ENCODE measurements around the gene MAN1A2. TPM values are rescaled to one million over a fixed set of nuclear protein-coding genes. Genes with fewer than 3 reads are reported as not detected.

MAN1A2 gene
- total and polyA plus RNA-seq, 3 experiments from 2014 or later, result 23.1 to 26.9 (median 24.0) TPM

DNA sequence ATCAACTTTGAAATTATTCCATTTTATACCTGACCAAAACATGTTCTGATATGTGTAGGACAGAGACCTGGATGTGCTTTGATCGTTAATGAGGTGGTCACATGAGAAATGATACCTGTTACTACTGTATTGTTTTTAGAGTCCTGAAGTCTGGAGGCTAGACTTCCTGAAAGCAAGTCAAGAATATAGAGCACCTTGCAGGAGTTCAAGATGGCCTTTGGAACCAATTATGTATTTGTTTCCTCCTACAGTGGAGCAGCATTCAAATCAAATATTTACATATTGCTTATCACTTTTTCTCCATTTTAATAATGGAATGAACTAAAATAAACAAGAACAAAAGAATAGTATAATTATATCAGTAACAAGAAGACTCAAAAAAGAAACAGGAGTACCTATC, 155.9 kb downstream of the MAN1A2 start:
- H3K4me1 Mint-ChIP-seq, result no peaks in the 10 kb centered on the region
- H3K36me3 ChIP-seq (ENCODE audit: insufficient read depth, low read length), result no peaks in the 10 kb centered on the region
- H3K27me3 Mint-ChIP-seq, result no peaks in the 10 kb centered on the region
- no peak overlapping the region for H3K27ac ChIP-seq (ENCODE audit: low read depth, low read length)
- peaks cover 0 to 26% (median 13%) of the 10 kb centered on the region in 3 donors for H3K36me3 Mint-ChIP-seq
- no peak overlapping the region for H3K4me3 ChIP-seq (ENCODE audit: low read length)
- no peak overlapping the region for H3K4me3 Mint-ChIP-seq
- H3K27ac Mint-ChIP-seq, result no peak overlapping the region
- no peaks in the 10 kb centered on the region for H3K9me3 ChIP-seq (ENCODE audit: low read length)
- H3K27me3 ChIP-seq (ENCODE audit: insufficient read depth, low read length, poor library complexity, severe bottlenecking), result no peaks in the 10 kb centered on the region
- POLR2A ChIA-PET, result no interaction called here
- CTCF ChIA-PET, result no interaction called here
- no peaks in the 10 kb centered on the region for H3K9me3 Mint-ChIP-seq
- DNase-seq, result no peak
- no peaks in the 10 kb centered on the region for H3K4me1 ChIP-seq (ENCODE audit: insufficient read depth, low read length)

DNA sequence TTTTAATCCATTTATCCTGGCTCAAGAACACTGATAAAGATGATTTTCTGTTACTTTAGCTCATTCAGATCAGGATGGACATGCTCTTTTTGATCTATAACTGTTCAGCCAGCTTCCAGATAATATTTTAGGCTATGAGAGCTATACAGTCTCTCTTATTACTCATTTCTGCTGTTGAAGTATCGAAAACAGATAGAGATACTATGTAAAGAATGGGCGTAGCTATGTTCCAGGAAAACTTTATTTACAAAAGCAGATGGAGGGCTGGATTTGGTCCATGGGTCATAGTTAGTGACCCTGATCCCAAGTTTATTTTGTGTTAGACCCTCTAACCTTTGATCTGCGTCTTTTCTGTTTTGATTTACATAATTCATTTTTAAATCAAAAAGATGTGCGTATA, 159.8 kb downstream of the MAN1A2 start:
- no peak for DNase-seq
- Mint-ChIP-seq H3K36me3 (peaks cover 0 to 19% (median 7%) of the 10 kb centered on the region in 3 donors), H3K4me3 (no peak overlapping the region), H3K27ac (no peak overlapping the region), H3K4me1 (no peaks in the 10 kb centered on the region), H3K27me3 (no peaks in the 10 kb centered on the region), H3K9me3 (no peaks in the 10 kb centered on the region)
- Histone ChIP-seq H3K36me3 (ENCODE audit: insufficient read depth, low read length) (no peaks in the 10 kb centered on the region), H3K4me1 (ENCODE audit: insufficient read depth, low read length) (no peaks in the 10 kb centered on the region), H3K27me3 (ENCODE audit: insufficient read depth, low read length, poor library complexity, severe bottlenecking) (no peaks in the 10 kb centered on the region), H3K4me3 (ENCODE audit: low read length) (no peak overlapping the region), H3K9me3 (ENCODE audit: low read length) (no peaks in the 10 kb centered on the region), H3K27ac (ENCODE audit: low read depth, low read length) (no peak overlapping the region)
- CTCF ChIA-PET, result interaction anchor here (1.7 kb wide), 1 partner anchor 148 kb away, joined by 5 read pairs; no protein-coding TSS in a partner anchor
- POLR2A ChIA-PET, result no interaction called here

- H3K4me1 ChIP-seq (ENCODE audit: insufficient read depth, low read length), result no peaks in the 10 kb centered on the region
- H3K4me3 Mint-ChIP-seq, result no peak overlapping the region
- ChIA-PET POLR2A (no interaction called here), CTCF (interaction anchor here (1.7 kb wide), 1 partner anchor 147 kb away, joined by 5 read pairs; no protein-coding TSS in a partner anchor)
- no peaks in the 10 kb centered on the region for H3K36me3 ChIP-seq (ENCODE audit: insufficient read depth, low read length)
- H3K27ac Mint-ChIP-seq, result no peak overlapping the region
- H3K27me3 ChIP-seq (ENCODE audit: insufficient read depth, low read length, poor library complexity, severe bottlenecking), result no peaks in the 10 kb centered on the region
- H3K4me1 Mint-ChIP-seq, result no peaks in the 10 kb centered on the region
- peaks cover 0 to 13% (median 4%) of the 10 kb centered on the region in 3 donors for H3K36me3 Mint-ChIP-seq
- no peak for DNase-seq
- no peak overlapping the region for H3K4me3 ChIP-seq (ENCODE audit: low read length)
- no peaks in the 10 kb centered on the region for H3K9me3 ChIP-seq (ENCODE audit: low read length)
- H3K9me3 Mint-ChIP-seq, result no peaks in the 10 kb centered on the region
- H3K27me3 Mint-ChIP-seq, result no peaks in the 10 kb centered on the region
- H3K27ac ChIP-seq (ENCODE audit: low read depth, low read length), result no peak overlapping the region
These were observed 160.4 kb downstream of the MAN1A2 start for GRCh38 chr1:117527566-117528102.

DNA sequence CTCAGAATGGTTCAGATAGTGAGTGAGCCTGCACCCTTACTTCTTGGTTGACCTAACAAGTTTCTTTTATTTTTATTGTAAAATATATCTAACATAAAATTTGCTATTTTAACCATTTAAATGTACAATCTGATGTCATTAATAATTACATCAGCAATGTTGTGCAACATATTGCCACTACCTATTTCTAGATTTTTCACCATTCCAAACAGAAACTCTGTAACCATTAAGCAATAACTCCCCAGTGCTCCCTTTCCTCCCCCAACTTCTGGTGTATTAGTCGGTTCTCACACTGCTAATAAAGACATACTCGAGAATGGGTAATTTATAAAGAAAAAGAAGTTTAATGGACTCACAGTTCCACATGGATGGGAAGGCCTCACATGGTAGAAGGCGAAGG, 162.4 kb downstream of the MAN1A2 start:
- no peak overlapping the region for H3K4me3 Mint-ChIP-seq
- H3K4me1 ChIP-seq (ENCODE audit: insufficient read depth, low read length), result peaks cover under 1% of the 10 kb centered on the region
- no peak for DNase-seq
- no peaks in the 10 kb centered on the region for H3K9me3 Mint-ChIP-seq
- no peaks in the 10 kb centered on the region for H3K9me3 ChIP-seq (ENCODE audit: low read length)
- H3K27ac ChIP-seq (ENCODE audit: low read depth, low read length), result no peak overlapping the region
- no peaks in the 10 kb centered on the region for H3K27me3 ChIP-seq (ENCODE audit: insufficient read depth, low read length, poor library complexity, severe bottlenecking)
- POLR2A ChIA-PET, result no interaction called here
- H3K36me3 Mint-ChIP-seq, result peaks cover 0 to 5% (median 2%) of the 10 kb centered on the region in 3 donors
- no peak overlapping the region for H3K4me3 ChIP-seq (ENCODE audit: low read length)
- no peaks in the 10 kb centered on the region for H3K4me1 Mint-ChIP-seq
- no peaks in the 10 kb centered on the region for H3K36me3 ChIP-seq (ENCODE audit: insufficient read depth, low read length)
- H3K27ac Mint-ChIP-seq, result peak overlapping the region in 2 of 8 donors; percentile 51 to 68
- no peaks in the 10 kb centered on the region for H3K27me3 Mint-ChIP-seq
- CTCF ChIA-PET, result interaction anchor here (0.6 to 1.6 kb wide), 4 partner anchors 12 to 229 kb away, joined by 3 to 5 read pairs (median 4); no protein-coding TSS in a partner anchor

- Mint-ChIP-seq H3K4me1 (peaks cover 0 to 4% (median 0%) of the 10 kb centered on the region in 3 donors), H3K36me3 (peaks cover 0 to 3% (median 2%) of the 10 kb centered on the region in 3 donors), H3K9me3 (no peaks in the 10 kb centered on the region), H3K27me3 (no peaks in the 10 kb centered on the region), H3K4me3 (no peak overlapping the region), H3K27ac (peak overlapping the region in 1 of 8 donors; percentile 15)
- H3K4me3 ChIP-seq (ENCODE audit: low read length), result no peak overlapping the region
- H3K27ac ChIP-seq (ENCODE audit: low read depth, low read length), result no peak overlapping the region
- CTCF ChIA-PET, result interaction anchor here (1.4 kb wide), 1 partner anchor 166 kb away, joined by 3 read pairs; no protein-coding TSS in a partner anchor
- no peaks in the 10 kb centered on the region for H3K36me3 ChIP-seq (ENCODE audit: insufficient read depth, low read length)
- no peak for DNase-seq
- POLR2A ChIA-PET, result no interaction called here
- no peaks in the 10 kb centered on the region for H3K9me3 ChIP-seq (ENCODE audit: low read length)
- peaks cover 9% of the 10 kb centered on the region for H3K4me1 ChIP-seq (ENCODE audit: insufficient read depth, low read length)
- no peaks in the 10 kb centered on the region for H3K27me3 ChIP-seq (ENCODE audit: insufficient read depth, low read length, poor library complexity, severe bottlenecking)
These were observed 164.0 kb downstream of the MAN1A2 start for GRCh38 chr1:117531222-117531621.

DNA sequence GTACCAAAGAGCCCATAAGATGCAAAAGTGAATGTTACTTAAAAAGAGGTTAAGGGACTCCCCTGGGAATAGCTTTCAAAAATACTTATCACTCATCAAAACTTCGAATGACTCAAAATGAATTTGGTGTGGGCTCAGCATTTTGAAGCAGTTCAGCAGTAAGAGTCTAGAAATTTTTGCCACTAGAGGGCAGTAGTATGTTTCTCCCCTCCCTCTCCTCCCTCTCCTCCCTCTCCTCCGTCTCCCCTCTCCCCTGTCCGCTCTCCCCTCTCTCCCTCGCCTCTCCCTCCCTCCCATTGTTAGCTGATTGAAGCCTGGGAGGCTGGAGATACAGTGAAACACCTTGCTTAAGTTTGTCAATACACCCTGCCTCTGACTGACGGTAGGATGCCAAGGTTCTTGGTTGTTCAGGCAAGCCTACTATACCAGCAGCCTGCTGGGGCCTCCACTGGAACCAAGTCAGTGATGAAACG, 167.8 kb downstream of the MAN1A2 start:
- POLR2A ChIA-PET, result no interaction called here
- Mint-ChIP-seq H3K9me3 (no peaks in the 10 kb centered on the region), H3K4me3 (no peak overlapping the region), H3K27me3 (no peaks in the 10 kb centered on the region), H3K36me3 (peaks cover 0 to 2% (median 0%) of the 10 kb centered on the region in 3 donors), H3K27ac (peak overlapping the region in 2 of 8 donors; percentile 9 to 26), H3K4me1 (peaks cover 0 to 4% (median 0%) of the 10 kb centered on the region in 3 donors)
- peak in 4 of 5 donors; percentile 5 to 61 (median 54) for DNase-seq
- Histone ChIP-seq H3K4me3 (ENCODE audit: low read length) (no peak overlapping the region), H3K27me3 (ENCODE audit: insufficient read depth, low read length, poor library complexity, severe bottlenecking) (no peaks in the 10 kb centered on the region), H3K27ac (ENCODE audit: low read depth, low read length) (no peak overlapping the region), H3K36me3 (ENCODE audit: insufficient read depth, low read length) (no peaks in the 10 kb centered on the region), H3K4me1 (ENCODE audit: insufficient read depth, low read length) (peaks cover 20% of the 10 kb centered on the region), H3K9me3 (ENCODE audit: low read length) (no peaks in the 10 kb centered on the region)
- CTCF ChIA-PET, result interaction anchor here (0.8 to 13.1 kb wide), 46 partner anchors 9 to 247 kb away, joined by 3 to 187 read pairs (median 4); no protein-coding TSS in a partner anchor

- no peaks in the 10 kb centered on the region for H3K36me3 ChIP-seq (ENCODE audit: insufficient read depth, low read length)
- peaks cover 0 to 2% (median 0%) of the 10 kb centered on the region in 3 donors for H3K36me3 Mint-ChIP-seq
- no peaks in the 10 kb centered on the region for H3K9me3 Mint-ChIP-seq
- H3K9me3 ChIP-seq (ENCODE audit: low read length), result no peaks in the 10 kb centered on the region
- ChIA-PET CTCF (interaction anchor here (0.8 to 13.1 kb wide), 32 partner anchors 9 to 220 kb away, joined by 3 to 187 read pairs (median 6); no protein-coding TSS in a partner anchor), POLR2A (no interaction called here)
- no peak overlapping the region for H3K4me3 ChIP-seq (ENCODE audit: low read length)
- DNase-seq, result no peak
- H3K27me3 ChIP-seq (ENCODE audit: insufficient read depth, low read length, poor library complexity, severe bottlenecking), result no peaks in the 10 kb centered on the region
- no peak overlapping the region for H3K27ac ChIP-seq (ENCODE audit: low read depth, low read length)
- H3K4me1 ChIP-seq (ENCODE audit: insufficient read depth, low read length), result peaks cover 20% of the 10 kb centered on the region
- peaks cover 0 to 4% (median 0%) of the 10 kb centered on the region in 3 donors for H3K4me1 Mint-ChIP-seq
- no peaks in the 10 kb centered on the region for H3K27me3 Mint-ChIP-seq
- H3K4me3 Mint-ChIP-seq, result no peak overlapping the region
- H3K27ac Mint-ChIP-seq, result no peak overlapping the region
These were observed 168.6 kb downstream of the MAN1A2 start for GRCh38 chr1:117535821-117536220.

- Mint-ChIP-seq H3K27ac (no peak overlapping the region), H3K4me1 (peaks cover 0 to 4% (median 0%) of the 10 kb centered on the region in 3 donors), H3K4me3 (no peak overlapping the region), H3K9me3 (no peaks in the 10 kb centered on the region), H3K27me3 (no peaks in the 10 kb centered on the region), H3K36me3 (peaks cover 0 to 2% (median 0%) of the 10 kb centered on the region in 3 donors)
- peaks cover 20% of the 10 kb centered on the region for H3K4me1 ChIP-seq (ENCODE audit: insufficient read depth, low read length)
- H3K27ac ChIP-seq (ENCODE audit: low read depth, low read length), result no peak overlapping the region
- no peak for DNase-seq
- H3K4me3 ChIP-seq (ENCODE audit: low read length), result no peak overlapping the region
- H3K36me3 ChIP-seq (ENCODE audit: insufficient read depth, low read length), result no peaks in the 10 kb centered on the region
- CTCF ChIA-PET, result interaction anchor here (5.8 to 13.1 kb wide), 2 partner anchors 137 to 218 kb away, joined by 95 to 187 read pairs; no protein-coding TSS in a partner anchor
- H3K27me3 ChIP-seq (ENCODE audit: insufficient read depth, low read length, poor library complexity, severe bottlenecking), result no peaks in the 10 kb centered on the region
- H3K9me3 ChIP-seq (ENCODE audit: low read length), result no peaks in the 10 kb centered on the region
- POLR2A ChIA-PET, result no interaction called here
These were observed 170.2 kb downstream of the MAN1A2 start for GRCh38 chr1:117537291-117537920.

Measured in CD8-positive, alpha-beta memory T cell (primary cell).